Activated T-helper 9 cell treated with anti-CD3 and anti-CD28 coated beads, Interleukin-2, amount 50 U/mL, for 16 hours (primary cell): ENCODE data around the gene PNLDC1.
A peak's percentile ranks its signal among the peaks of the same experiment; 100 is the strongest.
"Not testable (repeated sequence)": the region's sequence is repeated elsewhere in the genome, so short reads cannot be mapped to it uniquely, and the experiment has no call there.

Experiments
- DNase-seq: peaks from one replicate; pipeline ENCODE4 v3.0.0-alpha.2; 2020; ENCODE audit warnings: low read depth

The PNLDC1 gene

GRCh38 chr6:159778542-159779103, 21.5 kb upstream of the PNLDC1 start:
- no peak for DNase-seq

- DNase-seq, result no peak
Measured at GRCh38 chr6:159788276-159788675, 11.8 kb upstream of the PNLDC1 start.

GRCh38 chr6:159788753-159789376, 11.2 kb upstream of the PNLDC1 start:
- peak; percentile 9 for DNase-seq

GRCh38 chr6:159789377-159790148, 10.5 kb upstream of the PNLDC1 start, which contains the start of gene TCP1:
TCP1 (minus strand) TSS chr6:159789602; CDS start chr6:159789468, 134 bp downstream.
- peak; percentile 99 for DNase-seq

- DNase-seq, result peak; percentile 80
Measured at GRCh38 chr6:159790149-159790955, 9.7 kb upstream of the PNLDC1 start, which contains the start of gene MRPL18. MRPL18 (plus strand) TSS chr6:159790467; CDS start chr6:159790588, 121 bp downstream.

GRCh38 chr6:159790956-159791598, 9.0 kb upstream of the PNLDC1 start:
- no peak for DNase-seq

- DNase-seq, result not testable (repeated sequence)
Measured at GRCh38 chr6:159794976-159795375, 5.1 kb upstream of the PNLDC1 start.

- DNase-seq, result no peak
Measured at GRCh38 chr6:159797554-159797953, 2.5 kb upstream of the PNLDC1 start.

GRCh38 chr6:159801935-159802334, 1.9 kb downstream of the PNLDC1 start:
- DNase-seq, result no peak

- DNase-seq, result no peak
Measured at GRCh38 chr6:159804504-159804903, 4.4 kb downstream of the PNLDC1 start.

GRCh38 chr6:159805440-159806020, 5.5 kb downstream of the PNLDC1 start:
- DNase-seq, result no peak

GRCh38 chr6:159806021-159806458, 6.0 kb downstream of the PNLDC1 start:
- no peak for DNase-seq

GRCh38 chr6:159807150-159807858, 7.2 kb downstream of the PNLDC1 start:
- DNase-seq, result no peak

- DNase-seq, result no peak
Measured at GRCh38 chr6:159808647-159809046, 8.6 kb downstream of the PNLDC1 start.

- no peak for DNase-seq
Measured at GRCh38 chr6:159809149-159809548, 9.1 kb downstream of the PNLDC1 start.

GRCh38 chr6:159813781-159814180, 13.7 kb downstream of the PNLDC1 start:
- DNase-seq, result no peak

- no peak for DNase-seq
Measured at GRCh38 chr6:159815410-159815809, 15.3 kb downstream of the PNLDC1 start.

GRCh38 chr6:159816775-159817174, 16.7 kb downstream of the PNLDC1 start:
- not testable (repeated sequence) for DNase-seq

- DNase-seq, result no peak
Measured at GRCh38 chr6:159817951-159818739, 18.1 kb downstream of the PNLDC1 start.

GRCh38 chr6:159819098-159819497, 19.0 kb downstream of the PNLDC1 start:
- no peak for DNase-seq
